ENCODE results near the gene SCMH1.

- TF ChIP-seq CTCF (IDR thresholded peaks at IDR 0.05; ENCODE audit: poor library complexity, severe bottlenecking) (no peak), RAD21 (conservative IDR thresholded peaks at IDR 0.05) (no peak), TAF1 (IDR thresholded peaks at IDR 0.05; ENCODE audit: low read depth) (no peak), SMC3 (conservative IDR thresholded peaks at IDR 0.05; ENCODE audit: poor library complexity) (no peak), EZH2 (IDR thresholded peaks at IDR 0.05; ENCODE audit: borderline replicate concordance, insufficient read depth, low read length, poor library complexity, severe bottlenecking) (no peak)
These were observed 88.3 kb downstream of the SCMH1 start for GRCh38 chr1:41153750-41154274.

All from neural cell (in vitro differentiated cells).